WTC11 (cell line): ENCODE measurements around the gene ANO4. TPM values are rescaled to one million over a fixed set of nuclear protein-coding genes. Genes with fewer than 3 reads are reported as not detected.

Experiments
- ATAC-seq: fragments of 200-7000 bp; cut with Tn5 transposase; 2 replicates; pipeline ENCODE4 v1.10.0; 2021; ENCODE audit warnings: mild to moderate bottlenecking, moderate library complexity
- CTCF ChIA-PET: fragments of 300-600 bp; sonication (Branson Sonifier 250); formaldehyde crosslinking; loops from one replicate; lab custom pipeline; 2021; ENCODE audit warnings: antibody characterized with exemption; lab: Charles Lee
- POLR2A ChIA-PET: fragments of 350-600 bp; sonication (Branson Sonifier 250); formaldehyde crosslinking; loops from one replicate; lab custom pipeline; 2021; ENCODE audit warnings: antibody characterized with exemption; lab: Charles Lee
- DNase-seq: peaks from one replicate; pipeline ENCODE4 v3.0.0; 2021; ENCODE audit warnings: low spot score
- H3K27ac Mint-ChIP-seq: 2 replicates; pipeline ENCODE4 v1.8.0; 2021; ENCODE audit warnings: mixed read lengths
- H3K27me3 Mint-ChIP-seq: 2 replicates; pipeline ENCODE4 v1.8.0; 2021; ENCODE audit warnings: low read depth, mild to moderate bottlenecking, moderate library complexity, mixed read lengths
- H3K36me3 Mint-ChIP-seq: 2 replicates; pipeline ENCODE4 v1.8.0; 2021; ENCODE audit warnings: mixed read lengths
- H3K4me1 Mint-ChIP-seq: 2 replicates; pipeline ENCODE4 v1.8.0; 2022; ENCODE audit warnings: mixed read lengths
- H3K4me3 Mint-ChIP-seq: 2 replicates; pipeline ENCODE4 v1.8.0; 2021; ENCODE audit warnings: mild to moderate bottlenecking, moderate library complexity, mixed read lengths
- H3K9me3 Mint-ChIP-seq: 2 replicates; pipeline ENCODE4 v1.8.0; 2021; ENCODE audit warnings: mixed read lengths
- ELF4 ChIP-seq: sonication (generic); formaldehyde crosslinking; IDR thresholded peaks from 2 replicates; pipeline ENCODE4 v1.8.1; 2022; ENCODE audit warnings: low read depth, mild to moderate bottlenecking, moderate library complexity, missing genetic modification reagents
- FOXP1 ChIP-seq: sonication (generic); formaldehyde crosslinking; IDR thresholded peaks from 2 replicates; pipeline ENCODE4 v1.8.0; 2022; ENCODE audit warnings: missing genetic modification reagents, mild to moderate bottlenecking, moderate library complexity, borderline replicate concordance
- HMGA2 ChIP-seq: fragments of 250-450 bp; sonication (Bioruptor Pico); IDR thresholded peaks from 2 replicates; pipeline ENCODE4 v1.4.0; 2021; ENCODE audit warnings: mild to moderate bottlenecking, moderate library complexity
- JAZF1 ChIP-seq: fragments of 250-450 bp; sonication (Bioruptor Pico); IDR thresholded peaks from 2 replicates; pipeline ENCODE4 v1.9.0; 2021; ENCODE audit warnings: moderate library complexity, mild to moderate bottlenecking, inconsistent platforms
- NFE2L1 ChIP-seq: sonication (generic); formaldehyde crosslinking; IDR thresholded peaks from 2 replicates; pipeline ENCODE4 v1.8.1; 2023; ENCODE audit warnings: missing genetic modification reagents
- NR3C1 ChIP-seq: sonication (generic); formaldehyde crosslinking; conservative IDR thresholded peaks from 2 replicates; pipeline ENCODE4 v1.8.1; 2023; ENCODE audit warnings: low read depth, mild to moderate bottlenecking, missing genetic modification reagents
- OVOL2 ChIP-seq: fragments of 250-450 bp; sonication (Bioruptor Pico); IDR thresholded peaks from 2 replicates; pipeline ENCODE4 v1.9.0; 2021; ENCODE audit warnings: mild to moderate bottlenecking, borderline replicate concordance
- ZNF138 ChIP-seq: sonication (generic); formaldehyde crosslinking; conservative IDR thresholded peaks from 2 replicates; pipeline ENCODE4 v1.8.1; 2022; ENCODE audit warnings: mild to moderate bottlenecking, moderate library complexity, missing genetic modification reagents
- total RNA-seq: library from RNA; stranded (reverse); gene quantifications from 3 replicates; pipeline ENCODE4 v1.2.3, GENCODE V29; 2021
- TF ChIP-seq, protein P1 (sequence below): sonication (generic); formaldehyde crosslinking; IDR thresholded peaks from 2 replicates; pipeline ENCODE4 v1.8.1; 2023; ENCODE audit warnings: mild to moderate bottlenecking, missing genetic modification reagents, borderline replicate concordance
- TF ChIP-seq, protein P2 (sequence below): sonication (generic); formaldehyde crosslinking; IDR thresholded peaks from 2 replicates; pipeline ENCODE4 v1.8.1; 2022; ENCODE audit warnings: low read depth, missing genetic modification reagents, borderline replicate concordance
- TF ChIP-seq, protein P3 (sequence below): sonication (generic); formaldehyde crosslinking; IDR thresholded peaks from 2 replicates; pipeline ENCODE4 v1.8.1; 2023; ENCODE audit warnings: mild to moderate bottlenecking, missing genetic modification reagents, moderate library complexity
- TF ChIP-seq, protein P4 (sequence below): sonication (generic); formaldehyde crosslinking; IDR thresholded peaks from 2 replicates; pipeline ENCODE4 v1.8.1; 2022; ENCODE audit warnings: mild to moderate bottlenecking, moderate library complexity, missing genetic modification reagents
- TF ChIP-seq, protein P5 (sequence below): sonication (generic); formaldehyde crosslinking; IDR thresholded peaks from 2 replicates; pipeline ENCODE4 v1.8.1; 2023; ENCODE audit warnings: mild to moderate bottlenecking, missing genetic modification reagents
- TF ChIP-seq, protein P6 (sequence below): sonication (generic); formaldehyde crosslinking; IDR thresholded peaks from 2 replicates; pipeline ENCODE4 v1.8.0; 2023; ENCODE audit warnings: missing genetic modification reagents, mild to moderate bottlenecking, borderline replicate concordance
- TF ChIP-seq, protein P7 (sequence below): sonication (generic); formaldehyde crosslinking; IDR thresholded peaks from 2 replicates; pipeline ENCODE4 v1.8.1; 2023; ENCODE audit warnings: mild to moderate bottlenecking, missing genetic modification reagents
- TF ChIP-seq, protein P8 (sequence below): sonication (generic); formaldehyde crosslinking; IDR thresholded peaks from 2 replicates; pipeline ENCODE4 v1.8.1; 2022; ENCODE audit warnings: missing genetic modification reagents, borderline replicate concordance

ANO4 gene
- total RNA-seq, 1 experiment from 2014 or later = 2.6 TPM

GRCh38 chr12:100953217-100953616 is 158.6 kb downstream of the ANO4 start:
- Mint-ChIP-seq H3K9me3 (no peaks in the 10 kb centered on the region), H3K4me3 (peak overlapping the region; percentile 7; the same call in 1 of the 2 replicates), H3K4me1 (peaks cover 66% of the 10 kb centered on the region), H3K27me3 (no peaks in the 10 kb centered on the region), H3K36me3 (no peaks in the 10 kb centered on the region), H3K27ac (peak overlapping the region; percentile 93)
- ChIA-PET POLR2A (no interaction called here), CTCF (interaction anchor here (0.7 kb wide), 1 partner anchor 75 kb away, joined by 3 read pairs; no protein-coding TSS in a partner anchor)
- no peak for DNase-seq
- TF ChIP-seq, protein P1, sequence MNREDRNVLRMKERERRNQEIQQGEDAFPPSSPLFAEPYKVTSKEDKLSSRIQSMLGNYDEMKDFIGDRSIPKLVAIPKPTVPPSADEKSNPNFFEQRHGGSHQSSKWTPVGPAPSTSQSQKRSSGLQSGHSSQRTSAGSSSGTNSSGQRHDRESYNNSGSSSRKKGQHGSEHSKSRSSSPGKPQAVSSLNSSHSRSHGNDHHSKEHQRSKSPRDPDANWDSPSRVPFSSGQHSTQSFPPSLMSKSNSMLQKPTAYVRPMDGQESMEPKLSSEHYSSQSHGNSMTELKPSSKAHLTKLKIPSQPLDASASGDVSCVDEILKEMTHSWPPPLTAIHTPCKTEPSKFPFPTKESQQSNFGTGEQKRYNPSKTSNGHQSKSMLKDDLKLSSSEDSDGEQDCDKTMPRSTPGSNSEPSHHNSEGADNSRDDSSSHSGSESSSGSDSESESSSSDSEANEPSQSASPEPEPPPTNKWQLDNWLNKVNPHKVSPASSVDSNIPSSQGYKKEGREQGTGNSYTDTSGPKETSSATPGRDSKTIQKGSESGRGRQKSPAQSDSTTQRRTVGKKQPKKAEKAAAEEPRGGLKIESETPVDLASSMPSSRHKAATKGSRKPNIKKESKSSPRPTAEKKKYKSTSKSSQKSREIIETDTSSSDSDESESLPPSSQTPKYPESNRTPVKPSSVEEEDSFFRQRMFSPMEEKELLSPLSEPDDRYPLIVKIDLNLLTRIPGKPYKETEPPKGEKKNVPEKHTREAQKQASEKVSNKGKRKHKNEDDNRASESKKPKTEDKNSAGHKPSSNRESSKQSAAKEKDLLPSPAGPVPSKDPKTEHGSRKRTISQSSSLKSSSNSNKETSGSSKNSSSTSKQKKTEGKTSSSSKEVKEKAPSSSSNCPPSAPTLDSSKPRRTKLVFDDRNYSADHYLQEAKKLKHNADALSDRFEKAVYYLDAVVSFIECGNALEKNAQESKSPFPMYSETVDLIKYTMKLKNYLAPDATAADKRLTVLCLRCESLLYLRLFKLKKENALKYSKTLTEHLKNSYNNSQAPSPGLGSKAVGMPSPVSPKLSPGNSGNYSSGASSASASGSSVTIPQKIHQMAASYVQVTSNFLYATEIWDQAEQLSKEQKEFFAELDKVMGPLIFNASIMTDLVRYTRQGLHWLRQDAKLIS = no peak
- no peak for TF ChIP-seq FOXP1 (CRISPR knock-in tag)
- no peak for TF ChIP-seq JAZF1 (CRISPR knock-in tag)
- TF ChIP-seq, protein P2, sequence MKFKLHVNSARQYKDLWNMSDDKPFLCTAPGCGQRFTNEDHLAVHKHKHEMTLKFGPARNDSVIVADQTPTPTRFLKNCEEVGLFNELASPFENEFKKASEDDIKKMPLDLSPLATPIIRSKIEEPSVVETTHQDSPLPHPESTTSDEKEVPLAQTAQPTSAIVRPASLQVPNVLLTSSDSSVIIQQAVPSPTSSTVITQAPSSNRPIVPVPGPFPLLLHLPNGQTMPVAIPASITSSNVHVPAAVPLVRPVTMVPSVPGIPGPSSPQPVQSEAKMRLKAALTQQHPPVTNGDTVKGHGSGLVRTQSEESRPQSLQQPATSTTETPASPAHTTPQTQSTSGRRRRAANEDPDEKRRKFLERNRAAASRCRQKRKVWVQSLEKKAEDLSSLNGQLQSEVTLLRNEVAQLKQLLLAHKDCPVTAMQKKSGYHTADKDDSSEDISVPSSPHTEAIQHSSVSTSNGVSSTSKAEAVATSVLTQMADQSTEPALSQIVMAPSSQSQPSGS (CRISPR knock-in tag) = no peak
- TF ChIP-seq, protein P3, sequence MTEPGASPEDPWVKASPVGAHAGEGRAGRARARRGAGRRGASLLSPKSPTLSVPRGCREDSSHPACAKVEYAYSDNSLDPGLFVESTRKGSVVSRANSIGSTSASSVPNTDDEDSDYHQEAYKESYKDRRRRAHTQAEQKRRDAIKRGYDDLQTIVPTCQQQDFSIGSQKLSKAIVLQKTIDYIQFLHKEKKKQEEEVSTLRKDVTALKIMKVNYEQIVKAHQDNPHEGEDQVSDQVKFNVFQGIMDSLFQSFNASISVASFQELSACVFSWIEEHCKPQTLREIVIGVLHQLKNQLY (CRISPR knock-in tag) = no peak
- no peak for TF ChIP-seq HMGA2 (CRISPR knock-in tag)
- TF ChIP-seq, protein P4, sequence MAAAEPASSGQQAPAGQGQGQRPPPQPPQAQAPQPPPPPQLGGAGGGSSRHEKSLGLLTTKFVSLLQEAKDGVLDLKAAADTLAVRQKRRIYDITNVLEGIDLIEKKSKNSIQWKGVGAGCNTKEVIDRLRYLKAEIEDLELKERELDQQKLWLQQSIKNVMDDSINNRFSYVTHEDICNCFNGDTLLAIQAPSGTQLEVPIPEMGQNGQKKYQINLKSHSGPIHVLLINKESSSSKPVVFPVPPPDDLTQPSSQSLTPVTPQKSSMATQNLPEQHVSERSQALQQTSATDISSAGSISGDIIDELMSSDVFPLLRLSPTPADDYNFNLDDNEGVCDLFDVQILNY (CRISPR knock-in tag) = no peak
- no peak for TF ChIP-seq ZNF138 (CRISPR knock-in tag)
- TF ChIP-seq, protein P5, sequence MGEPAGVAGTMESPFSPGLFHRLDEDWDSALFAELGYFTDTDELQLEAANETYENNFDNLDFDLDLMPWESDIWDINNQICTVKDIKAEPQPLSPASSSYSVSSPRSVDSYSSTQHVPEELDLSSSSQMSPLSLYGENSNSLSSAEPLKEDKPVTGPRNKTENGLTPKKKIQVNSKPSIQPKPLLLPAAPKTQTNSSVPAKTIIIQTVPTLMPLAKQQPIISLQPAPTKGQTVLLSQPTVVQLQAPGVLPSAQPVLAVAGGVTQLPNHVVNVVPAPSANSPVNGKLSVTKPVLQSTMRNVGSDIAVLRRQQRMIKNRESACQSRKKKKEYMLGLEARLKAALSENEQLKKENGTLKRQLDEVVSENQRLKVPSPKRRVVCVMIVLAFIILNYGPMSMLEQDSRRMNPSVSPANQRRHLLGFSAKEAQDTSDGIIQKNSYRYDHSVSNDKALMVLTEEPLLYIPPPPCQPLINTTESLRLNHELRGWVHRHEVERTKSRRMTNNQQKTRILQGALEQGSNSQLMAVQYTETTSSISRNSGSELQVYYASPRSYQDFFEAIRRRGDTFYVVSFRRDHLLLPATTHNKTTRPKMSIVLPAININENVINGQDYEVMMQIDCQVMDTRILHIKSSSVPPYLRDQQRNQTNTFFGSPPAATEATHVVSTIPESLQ (CRISPR knock-in tag) = no peak
- TF ChIP-seq NR3C1 = no peak
- no peak for TF ChIP-seq ELF4 (CRISPR knock-in tag)
- no peak for TF ChIP-seq OVOL2 (CRISPR knock-in tag)
- TF ChIP-seq, protein P6, sequence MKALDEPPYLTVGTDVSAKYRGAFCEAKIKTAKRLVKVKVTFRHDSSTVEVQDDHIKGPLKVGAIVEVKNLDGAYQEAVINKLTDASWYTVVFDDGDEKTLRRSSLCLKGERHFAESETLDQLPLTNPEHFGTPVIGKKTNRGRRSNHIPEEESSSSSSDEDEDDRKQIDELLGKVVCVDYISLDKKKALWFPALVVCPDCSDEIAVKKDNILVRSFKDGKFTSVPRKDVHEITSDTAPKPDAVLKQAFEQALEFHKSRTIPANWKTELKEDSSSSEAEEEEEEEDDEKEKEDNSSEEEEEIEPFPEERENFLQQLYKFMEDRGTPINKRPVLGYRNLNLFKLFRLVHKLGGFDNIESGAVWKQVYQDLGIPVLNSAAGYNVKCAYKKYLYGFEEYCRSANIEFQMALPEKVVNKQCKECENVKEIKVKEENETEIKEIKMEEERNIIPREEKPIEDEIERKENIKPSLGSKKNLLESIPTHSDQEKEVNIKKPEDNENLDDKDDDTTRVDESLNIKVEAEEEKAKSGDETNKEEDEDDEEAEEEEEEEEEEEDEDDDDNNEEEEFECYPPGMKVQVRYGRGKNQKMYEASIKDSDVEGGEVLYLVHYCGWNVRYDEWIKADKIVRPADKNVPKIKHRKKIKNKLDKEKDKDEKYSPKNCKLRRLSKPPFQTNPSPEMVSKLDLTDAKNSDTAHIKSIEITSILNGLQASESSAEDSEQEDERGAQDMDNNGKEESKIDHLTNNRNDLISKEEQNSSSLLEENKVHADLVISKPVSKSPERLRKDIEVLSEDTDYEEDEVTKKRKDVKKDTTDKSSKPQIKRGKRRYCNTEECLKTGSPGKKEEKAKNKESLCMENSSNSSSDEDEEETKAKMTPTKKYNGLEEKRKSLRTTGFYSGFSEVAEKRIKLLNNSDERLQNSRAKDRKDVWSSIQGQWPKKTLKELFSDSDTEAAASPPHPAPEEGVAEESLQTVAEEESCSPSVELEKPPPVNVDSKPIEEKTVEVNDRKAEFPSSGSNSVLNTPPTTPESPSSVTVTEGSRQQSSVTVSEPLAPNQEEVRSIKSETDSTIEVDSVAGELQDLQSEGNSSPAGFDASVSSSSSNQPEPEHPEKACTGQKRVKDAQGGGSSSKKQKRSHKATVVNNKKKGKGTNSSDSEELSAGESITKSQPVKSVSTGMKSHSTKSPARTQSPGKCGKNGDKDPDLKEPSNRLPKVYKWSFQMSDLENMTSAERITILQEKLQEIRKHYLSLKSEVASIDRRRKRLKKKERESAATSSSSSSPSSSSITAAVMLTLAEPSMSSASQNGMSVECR (CRISPR knock-in tag) = no peak
- TF ChIP-seq, protein P7, sequence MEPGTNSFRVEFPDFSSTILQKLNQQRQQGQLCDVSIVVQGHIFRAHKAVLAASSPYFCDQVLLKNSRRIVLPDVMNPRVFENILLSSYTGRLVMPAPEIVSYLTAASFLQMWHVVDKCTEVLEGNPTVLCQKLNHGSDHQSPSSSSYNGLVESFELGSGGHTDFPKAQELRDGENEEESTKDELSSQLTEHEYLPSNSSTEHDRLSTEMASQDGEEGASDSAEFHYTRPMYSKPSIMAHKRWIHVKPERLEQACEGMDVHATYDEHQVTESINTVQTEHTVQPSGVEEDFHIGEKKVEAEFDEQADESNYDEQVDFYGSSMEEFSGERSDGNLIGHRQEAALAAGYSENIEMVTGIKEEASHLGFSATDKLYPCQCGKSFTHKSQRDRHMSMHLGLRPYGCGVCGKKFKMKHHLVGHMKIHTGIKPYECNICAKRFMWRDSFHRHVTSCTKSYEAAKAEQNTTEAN (CRISPR knock-in tag) = no peak
- no peak for TF ChIP-seq NFE2L1 (CRISPR knock-in tag)
- TF ChIP-seq, protein P8, sequence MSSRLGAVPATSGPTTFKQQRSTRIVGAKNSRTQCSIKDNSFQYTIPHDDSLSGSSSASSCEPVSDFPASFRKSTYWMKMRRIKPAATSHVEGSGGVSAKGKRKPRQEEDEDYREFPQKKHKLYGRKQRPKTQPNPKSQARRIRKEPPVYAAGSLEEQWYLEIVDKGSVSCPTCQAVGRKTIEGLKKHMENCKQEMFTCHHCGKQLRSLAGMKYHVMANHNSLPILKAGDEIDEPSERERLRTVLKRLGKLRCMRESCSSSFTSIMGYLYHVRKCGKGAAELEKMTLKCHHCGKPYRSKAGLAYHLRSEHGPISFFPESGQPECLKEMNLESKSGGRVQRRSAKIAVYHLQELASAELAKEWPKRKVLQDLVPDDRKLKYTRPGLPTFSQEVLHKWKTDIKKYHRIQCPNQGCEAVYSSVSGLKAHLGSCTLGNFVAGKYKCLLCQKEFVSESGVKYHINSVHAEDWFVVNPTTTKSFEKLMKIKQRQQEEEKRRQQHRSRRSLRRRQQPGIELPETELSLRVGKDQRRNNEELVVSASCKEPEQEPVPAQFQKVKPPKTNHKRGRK (CRISPR knock-in tag) = no peak
- no peak for ATAC-seq
